ENCODE results near the gene AP1S3.

DNA sequence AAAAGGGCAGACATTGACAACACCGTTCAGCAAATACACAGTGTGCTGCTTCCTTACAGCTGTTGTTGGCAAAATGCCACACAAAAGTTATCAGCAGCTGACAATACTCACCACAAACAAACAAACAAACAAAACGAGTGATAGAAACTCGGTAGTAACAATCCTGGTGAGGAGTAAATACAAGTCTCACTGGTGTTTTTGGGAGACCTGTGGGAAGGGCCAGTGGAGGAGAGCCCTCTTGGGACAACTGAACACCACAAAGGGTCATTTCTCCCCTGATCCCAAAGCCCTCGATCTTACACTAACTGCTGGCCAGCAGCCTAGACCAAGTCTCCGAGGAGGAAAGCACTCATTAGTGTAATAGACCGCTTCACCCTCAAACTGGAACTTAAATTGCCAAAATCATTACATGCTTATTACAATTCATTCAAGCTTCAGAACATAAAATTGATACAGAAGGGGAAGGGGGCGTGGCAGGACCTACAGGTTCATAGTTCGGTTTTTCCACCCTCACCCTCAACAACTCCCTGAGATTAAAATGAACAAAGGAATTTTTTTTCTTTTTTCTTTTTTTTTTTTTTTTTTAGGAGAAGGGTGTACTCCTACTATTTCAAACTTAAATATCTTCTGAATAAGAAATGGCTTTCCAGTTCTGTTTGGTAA lies 5.0 kb downstream of the AP1S3 start:
- TF ChIP-seq EZH2 (IDR thresholded peaks at IDR 0.05), result no peak
- TF ChIP-seq, protein P1, sequence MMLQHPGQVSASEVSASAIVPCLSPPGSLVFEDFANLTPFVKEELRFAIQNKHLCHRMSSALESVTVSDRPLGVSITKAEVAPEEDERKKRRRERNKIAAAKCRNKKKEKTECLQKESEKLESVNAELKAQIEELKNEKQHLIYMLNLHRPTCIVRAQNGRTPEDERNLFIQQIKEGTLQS (IDR thresholded peaks at IDR 0.05), result no peak
- TF ChIP-seq, protein P2, sequence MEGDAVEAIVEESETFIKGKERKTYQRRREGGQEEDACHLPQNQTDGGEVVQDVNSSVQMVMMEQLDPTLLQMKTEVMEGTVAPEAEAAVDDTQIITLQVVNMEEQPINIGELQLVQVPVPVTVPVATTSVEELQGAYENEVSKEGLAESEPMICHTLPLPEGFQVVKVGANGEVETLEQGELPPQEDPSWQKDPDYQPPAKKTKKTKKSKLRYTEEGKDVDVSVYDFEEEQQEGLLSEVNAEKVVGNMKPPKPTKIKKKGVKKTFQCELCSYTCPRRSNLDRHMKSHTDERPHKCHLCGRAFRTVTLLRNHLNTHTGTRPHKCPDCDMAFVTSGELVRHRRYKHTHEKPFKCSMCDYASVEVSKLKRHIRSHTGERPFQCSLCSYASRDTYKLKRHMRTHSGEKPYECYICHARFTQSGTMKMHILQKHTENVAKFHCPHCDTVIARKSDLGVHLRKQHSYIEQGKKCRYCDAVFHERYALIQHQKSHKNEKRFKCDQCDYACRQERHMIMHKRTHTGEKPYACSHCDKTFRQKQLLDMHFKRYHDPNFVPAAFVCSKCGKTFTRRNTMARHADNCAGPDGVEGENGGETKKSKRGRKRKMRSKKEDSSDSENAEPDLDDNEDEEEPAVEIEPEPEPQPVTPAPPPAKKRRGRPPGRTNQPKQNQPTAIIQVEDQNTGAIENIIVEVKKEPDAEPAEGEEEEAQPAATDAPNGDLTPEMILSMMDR (IDR thresholded peaks at IDR 0.05 in 2 of 3, conservative IDR thresholded peaks at IDR 0.05 in 1 of 3; ENCODE audit: borderline replicate concordance in 1 of 3, insufficient read depth in 1 of 3, low read depth in 2 of 3, low read length in 2 of 3), result no peak
- no peak for TF ChIP-seq POLR2A (IDR thresholded peaks at IDR 0.05; ENCODE audit: borderline replicate concordance, extremely low read depth, insufficient read depth, insufficient read length)
- TF ChIP-seq POLR2AphosphoS5 (IDR thresholded peaks at IDR 0.05; ENCODE audit: low read depth, low read length), result no peak
- TF ChIP-seq TCF7L2 (IDR thresholded peaks at IDR 0.05; ENCODE audit: borderline replicate concordance, extremely low read depth, insufficient read depth, insufficient read length), result no peak
- TF ChIP-seq, protein P3, sequence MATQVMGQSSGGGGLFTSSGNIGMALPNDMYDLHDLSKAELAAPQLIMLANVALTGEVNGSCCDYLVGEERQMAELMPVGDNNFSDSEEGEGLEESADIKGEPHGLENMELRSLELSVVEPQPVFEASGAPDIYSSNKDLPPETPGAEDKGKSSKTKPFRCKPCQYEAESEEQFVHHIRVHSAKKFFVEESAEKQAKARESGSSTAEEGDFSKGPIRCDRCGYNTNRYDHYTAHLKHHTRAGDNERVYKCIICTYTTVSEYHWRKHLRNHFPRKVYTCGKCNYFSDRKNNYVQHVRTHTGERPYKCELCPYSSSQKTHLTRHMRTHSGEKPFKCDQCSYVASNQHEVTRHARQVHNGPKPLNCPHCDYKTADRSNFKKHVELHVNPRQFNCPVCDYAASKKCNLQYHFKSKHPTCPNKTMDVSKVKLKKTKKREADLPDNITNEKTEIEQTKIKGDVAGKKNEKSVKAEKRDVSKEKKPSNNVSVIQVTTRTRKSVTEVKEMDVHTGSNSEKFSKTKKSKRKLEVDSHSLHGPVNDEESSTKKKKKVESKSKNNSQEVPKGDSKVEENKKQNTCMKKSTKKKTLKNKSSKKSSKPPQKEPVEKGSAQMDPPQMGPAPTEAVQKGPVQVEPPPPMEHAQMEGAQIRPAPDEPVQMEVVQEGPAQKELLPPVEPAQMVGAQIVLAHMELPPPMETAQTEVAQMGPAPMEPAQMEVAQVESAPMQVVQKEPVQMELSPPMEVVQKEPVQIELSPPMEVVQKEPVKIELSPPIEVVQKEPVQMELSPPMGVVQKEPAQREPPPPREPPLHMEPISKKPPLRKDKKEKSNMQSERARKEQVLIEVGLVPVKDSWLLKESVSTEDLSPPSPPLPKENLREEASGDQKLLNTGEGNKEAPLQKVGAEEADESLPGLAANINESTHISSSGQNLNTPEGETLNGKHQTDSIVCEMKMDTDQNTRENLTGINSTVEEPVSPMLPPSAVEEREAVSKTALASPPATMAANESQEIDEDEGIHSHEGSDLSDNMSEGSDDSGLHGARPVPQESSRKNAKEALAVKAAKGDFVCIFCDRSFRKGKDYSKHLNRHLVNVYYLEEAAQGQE (IDR thresholded peaks at IDR 0.05; ENCODE audit: low read depth), result no peak
- TF ChIP-seq ZNF274 (IDR thresholded peaks at IDR 0.05; ENCODE audit: low read depth, low read length), result no peak
- no peak for TF ChIP-seq EGR1 (IDR thresholded peaks at IDR 0.05; ENCODE audit: low read depth)
- no peak for TF ChIP-seq SIN3A (IDR thresholded peaks at IDR 0.05; ENCODE audit: low read depth)
